Memory B cell (primary cell): ENCODE measurements around the gene RCOR2.
A peak's percentile ranks its signal among the peaks of the same experiment; 100 is the strongest.

Experiments
- ATAC-seq: fragments of 150-1000 bp; cut with Tn5 transposase; 2 replicates; pipeline ENCODE4 v1.10.0; 2021; ENCODE audit warnings: low read depth, mild to moderate bottlenecking, moderate library complexity
- DNase-seq, 2 donors: peaks; one replicate each; pipeline ENCODE4 v3.0.0; 2022; ENCODE audit warnings: low spot score in 2 of 2
- H3K27ac Mint-ChIP-seq: one replicate; pipeline ENCODE4 v1.8.0; 2022; ENCODE audit warnings: mild to moderate bottlenecking, moderate library complexity, mixed read lengths
- H3K27me3 Mint-ChIP-seq: one replicate; pipeline ENCODE4 v1.8.0; 2022; ENCODE audit warnings: mixed read lengths
- H3K36me3 Mint-ChIP-seq: one replicate; pipeline ENCODE4 v1.8.0; 2022; ENCODE audit warnings: mild to moderate bottlenecking, mixed read lengths
- H3K4me1 Mint-ChIP-seq: one replicate; pipeline ENCODE4 v1.8.0; 2022; ENCODE audit warnings: mixed read lengths
- H3K4me3 Mint-ChIP-seq: one replicate; pipeline ENCODE4 v1.8.0; 2022; ENCODE audit warnings: mild to moderate bottlenecking, moderate library complexity, mixed read lengths
- H3K9me3 Mint-ChIP-seq: one replicate; pipeline ENCODE4 v1.8.0; 2022; ENCODE audit warnings: mixed read lengths

Gene RCOR2

DNA sequence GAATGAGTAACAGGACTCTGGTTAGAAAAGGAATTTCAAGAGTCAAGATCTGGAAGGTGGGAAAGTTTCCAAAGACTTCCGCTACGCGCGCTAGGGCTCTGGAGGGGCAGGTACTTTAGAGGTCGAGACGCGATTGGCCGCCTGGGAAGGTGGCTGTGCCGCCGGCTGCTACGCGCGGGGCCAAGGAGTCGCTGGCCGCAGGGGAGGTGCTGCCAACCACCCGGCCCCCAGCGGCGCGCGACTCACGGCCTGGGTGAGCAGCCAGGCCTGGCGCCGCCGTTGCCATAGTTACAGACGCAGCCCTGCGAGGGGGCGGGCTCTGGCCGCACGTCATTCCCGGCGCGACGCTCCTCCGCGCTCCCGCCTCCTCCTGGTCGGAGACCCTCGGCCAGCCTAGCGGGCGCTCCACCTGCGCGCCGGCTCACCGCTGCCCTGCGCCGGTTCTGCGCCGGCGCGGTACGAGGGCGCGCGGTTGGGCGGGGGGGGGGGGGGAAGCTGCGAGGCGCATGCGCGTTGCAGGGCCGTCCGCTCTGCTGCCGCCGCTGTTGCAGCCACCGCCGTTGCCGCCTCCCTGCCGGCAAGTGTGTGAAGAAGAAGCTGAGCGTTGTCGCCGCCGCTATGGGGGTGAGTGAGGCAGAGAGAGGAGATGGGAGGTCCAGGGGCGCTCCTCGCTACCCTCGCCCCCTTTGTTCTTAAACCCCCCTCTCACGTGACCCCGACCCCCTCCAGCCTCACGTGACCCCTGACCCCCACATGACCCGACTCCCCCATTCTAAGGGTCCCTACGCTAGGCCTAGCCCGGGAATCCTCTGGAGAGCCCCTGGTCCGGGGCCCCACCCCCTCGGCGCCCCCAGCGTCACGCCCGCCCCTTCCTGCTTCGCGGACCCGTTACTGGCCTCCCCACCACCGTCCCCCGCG, 21.8 kb upstream of the RCOR2 start, which contains the start of gene NAA40:
Gene NAA40 (plus strand): TSS at position 524 of the 918 bp plus-strand sequence. CDS start 95 bp downstream, at position 619.
- Mint-ChIP-seq H3K4me3 (peak within 1 kb of the TSS; percentile 95), H3K9me3 (no peaks in the 10 kb centered on the region), H3K36me3 (peaks cover 2% of the 10 kb centered on the region), H3K4me1 (peaks cover 24% of the 10 kb centered on the region), H3K27ac (peak within 1 kb of the TSS; percentile 85), H3K27me3 (no peaks in the 10 kb centered on the region)
- ATAC-seq (peak; percentile 87), DNase-seq (peak; percentile 84 to 92)

DNA sequence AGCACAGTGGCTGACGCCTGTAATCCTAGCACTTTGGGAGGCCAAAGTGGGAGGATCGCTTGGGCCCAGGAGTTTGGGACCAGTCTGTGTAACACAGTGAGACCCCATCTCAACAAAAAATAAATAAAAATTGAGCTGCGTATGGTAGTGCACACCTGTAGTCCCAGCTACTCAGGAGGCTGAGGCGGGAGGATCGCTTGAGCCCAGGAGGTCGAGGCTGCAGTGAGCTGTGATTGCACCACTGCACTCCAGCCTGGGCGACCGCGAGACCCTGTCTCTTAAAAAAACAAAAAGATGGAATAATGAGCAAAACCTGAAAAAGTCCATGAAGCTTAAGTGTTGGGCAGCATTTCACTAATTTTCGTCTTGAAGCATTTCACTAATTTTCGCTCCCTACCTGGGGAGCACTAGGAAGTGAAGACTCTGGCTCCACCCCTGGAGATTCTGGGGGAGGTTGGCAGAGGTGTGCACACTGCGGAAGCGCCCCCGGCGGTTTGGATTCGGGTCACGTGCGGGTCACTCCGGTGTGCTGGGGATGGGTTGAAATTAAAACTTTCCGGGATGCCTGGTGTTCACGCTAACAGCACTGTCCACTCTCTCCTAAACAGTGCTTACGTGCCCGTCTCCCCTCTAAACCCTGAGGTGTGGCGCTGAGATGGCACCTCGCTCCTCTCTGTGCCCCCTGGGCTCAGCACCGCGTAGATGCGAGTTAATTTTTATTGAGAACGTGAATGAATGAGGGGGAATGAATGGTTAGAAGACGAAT, 20.9 kb upstream of the RCOR2 start:
- Mint-ChIP-seq H3K4me1 (peaks cover 24% of the 10 kb centered on the region), H3K36me3 (peaks cover 2% of the 10 kb centered on the region), H3K27ac (peak overlapping the region; percentile 85), H3K9me3 (no peaks in the 10 kb centered on the region), H3K4me3 (peak overlapping the region; percentile 95), H3K27me3 (no peaks in the 10 kb centered on the region)
- ATAC-seq (peak; percentile 5), DNase-seq (no peak)

GRCh38 chr11:63933459-63933858, 16.5 kb upstream of the RCOR2 start:
- H3K4me3 Mint-ChIP-seq = no peak overlapping the region
- H3K9me3 Mint-ChIP-seq = no peaks in the 10 kb centered on the region
- DNase-seq (no peak), ATAC-seq (no peak)
- H3K27ac Mint-ChIP-seq = no peak overlapping the region
- peaks cover 5% of the 10 kb centered on the region for H3K27me3 Mint-ChIP-seq
- peaks cover 7% of the 10 kb centered on the region for H3K4me1 Mint-ChIP-seq
- no peaks in the 10 kb centered on the region for H3K36me3 Mint-ChIP-seq

DNA sequence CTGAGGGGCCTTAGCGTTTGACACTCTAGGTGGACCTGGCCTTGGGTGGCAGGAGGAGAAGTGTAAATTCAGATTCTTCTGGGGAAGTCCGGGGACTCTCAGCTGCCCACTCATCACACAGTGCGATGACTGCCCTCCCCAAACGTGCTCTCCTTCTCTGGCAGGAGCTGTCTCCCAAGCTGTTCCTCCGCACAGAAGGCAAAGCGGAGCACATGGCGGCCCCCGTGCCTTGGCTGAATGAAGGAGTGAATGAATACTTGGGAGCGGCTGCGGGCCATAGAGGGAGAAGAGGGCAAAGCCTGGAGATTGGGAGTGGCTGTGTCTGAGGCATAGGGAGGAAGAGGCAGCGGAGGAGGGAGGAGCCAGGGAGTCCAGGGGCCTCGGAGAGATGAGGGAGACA, 14.9 kb upstream of the RCOR2 start:
- Mint-ChIP-seq H3K9me3 (no peaks in the 10 kb centered on the region), H3K27ac (no peak overlapping the region), H3K4me3 (no peak overlapping the region), H3K36me3 (no peaks in the 10 kb centered on the region), H3K27me3 (peaks cover 5% of the 10 kb centered on the region), H3K4me1 (peaks cover 2% of the 10 kb centered on the region)
- DNase-seq = no peak
- no peak for ATAC-seq

GRCh38 chr11:63931045-63931444, 14.1 kb upstream of the RCOR2 start:
- H3K9me3 Mint-ChIP-seq = no peaks in the 10 kb centered on the region
- H3K27ac Mint-ChIP-seq = no peak overlapping the region
- peaks cover 2% of the 10 kb centered on the region for H3K4me1 Mint-ChIP-seq
- ATAC-seq (no peak), DNase-seq (no peak)
- H3K27me3 Mint-ChIP-seq = peaks cover 5% of the 10 kb centered on the region
- no peak overlapping the region for H3K4me3 Mint-ChIP-seq
- no peaks in the 10 kb centered on the region for H3K36me3 Mint-ChIP-seq

- H3K9me3 Mint-ChIP-seq = no peaks in the 10 kb centered on the region
- H3K27ac Mint-ChIP-seq = no peak overlapping the region
- no peak overlapping the region for H3K4me3 Mint-ChIP-seq
- H3K36me3 Mint-ChIP-seq = no peaks in the 10 kb centered on the region
- no peaks in the 10 kb centered on the region for H3K4me1 Mint-ChIP-seq
- H3K27me3 Mint-ChIP-seq = peaks cover 5% of the 10 kb centered on the region
- ATAC-seq (no peak), DNase-seq (no peak)
These were observed 12.7 kb upstream of the RCOR2 start for GRCh38 chr11:63929616-63930015.

DNA sequence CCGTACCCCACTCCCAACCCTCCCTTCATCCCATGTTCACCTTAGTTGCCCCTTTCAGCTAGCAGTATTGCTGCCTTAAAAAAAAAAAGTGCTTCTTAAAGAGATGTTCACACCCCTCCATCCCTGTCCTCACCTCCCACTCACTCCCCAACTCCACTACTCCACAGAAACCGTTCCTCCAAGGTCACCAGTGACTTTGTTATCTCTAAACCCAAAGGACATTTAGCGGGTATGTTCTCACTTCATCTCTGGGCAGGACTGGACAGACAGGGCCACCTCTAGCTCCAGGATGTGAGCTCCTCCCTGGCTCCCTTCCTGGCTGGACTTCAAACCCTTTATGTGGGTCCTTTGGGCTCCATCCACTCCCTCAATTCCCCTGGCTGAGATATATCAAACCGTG, 6.4 kb upstream of the RCOR2 start:
- no peak overlapping the region for H3K27ac Mint-ChIP-seq

GRCh38 chr11:63922673-63923192, 5.8 kb upstream of the RCOR2 start:
- no peaks in the 10 kb centered on the region for H3K9me3 Mint-ChIP-seq
- no peak for DNase-seq
- H3K27ac Mint-ChIP-seq = no peak overlapping the region
- peaks cover 6% of the 10 kb centered on the region for H3K27me3 Mint-ChIP-seq
- peaks cover 6% of the 10 kb centered on the region for H3K4me1 Mint-ChIP-seq
- H3K4me3 Mint-ChIP-seq = no peak overlapping the region
- no peak for ATAC-seq
- no peaks in the 10 kb centered on the region for H3K36me3 Mint-ChIP-seq

More for the DNA sequence above, 6.4 kb upstream of the RCOR2 start:
- Mint-ChIP-seq H3K4me3 (no peak overlapping the region), H3K9me3 (no peaks in the 10 kb centered on the region), H3K27me3 (peaks cover 6% of the 10 kb centered on the region), H3K36me3 (no peaks in the 10 kb centered on the region), H3K4me1 (peaks cover 6% of the 10 kb centered on the region)
- no peak for DNase-seq
- ATAC-seq = no peak

- no peaks in the 10 kb centered on the region for H3K36me3 Mint-ChIP-seq
- DNase-seq (no peak), ATAC-seq (no peak)
- no peaks in the 10 kb centered on the region for H3K9me3 Mint-ChIP-seq
- H3K4me1 Mint-ChIP-seq = peaks cover 11% of the 10 kb centered on the region
- peaks cover 6% of the 10 kb centered on the region for H3K27me3 Mint-ChIP-seq
- H3K27ac Mint-ChIP-seq = no peak overlapping the region
- H3K4me3 Mint-ChIP-seq = no peak overlapping the region
These were observed 4.0 kb upstream of the RCOR2 start for GRCh38 chr11:63920939-63921417.

GRCh38 chr11:63920126-63920938, 3.4 kb upstream of the RCOR2 start:
- H3K9me3 Mint-ChIP-seq = no peaks in the 10 kb centered on the region
- H3K27me3 Mint-ChIP-seq = peaks cover 6% of the 10 kb centered on the region
- no peaks in the 10 kb centered on the region for H3K36me3 Mint-ChIP-seq
- H3K27ac Mint-ChIP-seq = no peak overlapping the region
- no peak overlapping the region for H3K4me3 Mint-ChIP-seq
- ATAC-seq = no peak
- no peak for DNase-seq
- peaks cover 11% of the 10 kb centered on the region for H3K4me1 Mint-ChIP-seq

DNA sequence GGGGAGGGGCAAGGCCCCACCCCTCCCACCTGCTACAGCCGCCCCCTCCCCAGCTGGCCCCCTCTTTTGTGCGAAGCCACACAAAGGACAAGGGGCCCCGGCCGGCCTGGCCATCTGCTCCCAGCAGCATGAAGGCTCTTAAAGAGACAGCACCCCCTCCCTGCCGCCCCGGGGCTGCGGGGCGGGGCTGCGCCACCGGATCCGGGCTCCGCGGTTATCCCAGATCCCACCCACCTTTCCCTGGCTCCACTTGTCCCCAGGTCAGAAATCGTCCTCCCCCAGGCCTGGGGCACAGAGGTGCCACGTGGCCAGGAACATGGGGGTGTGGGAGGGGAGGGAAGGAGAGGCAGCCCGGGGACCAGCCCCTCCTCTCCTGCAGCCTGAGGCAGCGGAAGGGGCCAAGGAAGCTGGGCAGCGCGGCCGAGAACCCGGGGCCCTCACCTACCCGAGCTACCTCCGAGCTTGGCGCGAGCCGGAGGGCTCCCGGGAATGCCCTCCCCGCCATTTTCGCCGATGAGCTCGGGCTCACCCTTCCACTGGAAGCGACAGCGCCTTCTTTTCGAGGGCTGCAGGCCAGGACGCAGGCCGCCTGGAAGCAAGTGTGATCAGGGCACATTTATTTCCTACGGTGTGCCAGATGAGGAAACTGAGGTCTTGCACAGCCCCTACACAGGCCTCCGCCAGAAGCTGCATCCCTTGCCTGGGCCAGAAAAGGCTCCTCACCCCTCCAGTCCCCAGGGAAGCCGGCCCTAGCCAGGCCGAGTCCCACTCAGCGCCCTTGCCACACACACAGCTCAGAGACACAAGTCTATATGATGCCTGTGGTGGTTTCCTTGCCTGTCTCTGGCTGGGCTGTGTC, 2.5 kb upstream of the RCOR2 start:
- Mint-ChIP-seq H3K4me1 (peaks cover 11% of the 10 kb centered on the region), H3K4me3 (no peak overlapping the region)

GRCh38 chr11:63918507-63919191, 1.7 kb upstream of the RCOR2 start:
- Mint-ChIP-seq H3K9me3 (no peaks in the 10 kb centered on the region), H3K27me3 (peaks cover 7% of the 10 kb centered on the region), H3K4me3 (peak overlapping the region; percentile 70), H3K4me1 (peaks cover 11% of the 10 kb centered on the region), H3K36me3 (no peaks in the 10 kb centered on the region), H3K27ac (no peak overlapping the region)
- no peak for DNase-seq
- no peak for ATAC-seq

More for the DNA sequence above, 2.5 kb upstream of the RCOR2 start:
- Mint-ChIP-seq H3K36me3 (no peaks in the 10 kb centered on the region), H3K9me3 (no peaks in the 10 kb centered on the region), H3K27ac (no peak overlapping the region), H3K27me3 (peaks cover 9% of the 10 kb centered on the region)
- ATAC-seq (no peak), DNase-seq (no peak)
